Measurements from ENCODE around the gene GREB1L. TPM values are rescaled to one million over a fixed set of nuclear protein-coding genes. Genes with fewer than 3 reads are reported as not detected.

The GREB1L gene
- total RNA-seq, 4 donors from 2014 or later: 6.2 to 14.9 (median 10.4) TPM

GRCh38 chr18:21269349-21269748, 27.3 kb downstream of the GREB1L start:
- no peak for ATAC-seq
- Histone ChIP-seq H3K27ac (no peak overlapping the region), H3K4me3 (no peak overlapping the region), H3K27me3 (no peaks in the 10 kb centered on the region), H3K36me3 (no peaks in the 10 kb centered on the region), H3K4me1 (no peaks in the 10 kb centered on the region), H3K9me3 (no peaks in the 10 kb centered on the region)
- 0% methylated on average over 1 of the region's 1 CpG for WGBS, 2 donors (ENCODE audit: low coverage in 1 of 2)
- TF ChIP-seq, protein P1, sequence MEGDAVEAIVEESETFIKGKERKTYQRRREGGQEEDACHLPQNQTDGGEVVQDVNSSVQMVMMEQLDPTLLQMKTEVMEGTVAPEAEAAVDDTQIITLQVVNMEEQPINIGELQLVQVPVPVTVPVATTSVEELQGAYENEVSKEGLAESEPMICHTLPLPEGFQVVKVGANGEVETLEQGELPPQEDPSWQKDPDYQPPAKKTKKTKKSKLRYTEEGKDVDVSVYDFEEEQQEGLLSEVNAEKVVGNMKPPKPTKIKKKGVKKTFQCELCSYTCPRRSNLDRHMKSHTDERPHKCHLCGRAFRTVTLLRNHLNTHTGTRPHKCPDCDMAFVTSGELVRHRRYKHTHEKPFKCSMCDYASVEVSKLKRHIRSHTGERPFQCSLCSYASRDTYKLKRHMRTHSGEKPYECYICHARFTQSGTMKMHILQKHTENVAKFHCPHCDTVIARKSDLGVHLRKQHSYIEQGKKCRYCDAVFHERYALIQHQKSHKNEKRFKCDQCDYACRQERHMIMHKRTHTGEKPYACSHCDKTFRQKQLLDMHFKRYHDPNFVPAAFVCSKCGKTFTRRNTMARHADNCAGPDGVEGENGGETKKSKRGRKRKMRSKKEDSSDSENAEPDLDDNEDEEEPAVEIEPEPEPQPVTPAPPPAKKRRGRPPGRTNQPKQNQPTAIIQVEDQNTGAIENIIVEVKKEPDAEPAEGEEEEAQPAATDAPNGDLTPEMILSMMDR (IDR thresholded peaks at IDR 0.05): no peak
- no peak for TF ChIP-seq POLR2A (IDR thresholded peaks at IDR 0.05)

DNA sequence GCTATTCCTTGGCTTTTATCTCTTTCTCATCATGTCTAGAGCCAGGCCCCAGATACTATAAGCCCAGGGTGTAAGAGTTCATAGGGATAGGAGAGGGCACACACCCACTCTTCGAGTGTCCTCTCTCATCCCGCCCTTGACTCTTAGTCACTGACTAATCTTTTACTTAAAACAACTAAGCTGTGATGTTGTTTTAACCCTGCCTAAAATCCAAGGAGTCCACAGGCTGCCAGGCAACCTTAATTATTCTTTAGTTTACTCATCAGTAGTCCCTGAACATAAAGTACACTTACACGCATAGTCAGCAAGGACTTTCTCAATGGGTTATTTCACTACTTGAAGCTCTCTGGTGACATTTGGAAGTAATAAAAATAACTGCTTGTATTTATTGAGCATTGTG, 28.4 kb downstream of the GREB1L start:
- 64 to 80% methylated on average over 3 of the region's 3 CpGs for WGBS, 2 donors (ENCODE audit: low coverage in 1 of 2)
- ATAC-seq: no peak
- H3K27ac ChIP-seq: no peak overlapping the region
- TF ChIP-seq POLR2AphosphoS5 (IDR thresholded peaks at IDR 0.05) (no peak), POLR2A (IDR thresholded peaks at IDR 0.05) (no peak), EP300 (IDR thresholded peaks at IDR 0.05) (no peak)
- TF ChIP-seq, protein P1 (IDR thresholded peaks at IDR 0.05): no peak
- no peak overlapping the region for H3K4me3 ChIP-seq
- no peaks in the 10 kb centered on the region for H3K36me3 ChIP-seq
- no peaks in the 10 kb centered on the region for H3K9me3 ChIP-seq
- H3K4me1 ChIP-seq: no peaks in the 10 kb centered on the region
- no peaks in the 10 kb centered on the region for H3K27me3 ChIP-seq

- no peak overlapping the region for H3K27ac ChIP-seq
- no peaks in the 10 kb centered on the region for H3K36me3 ChIP-seq
- H3K4me1 ChIP-seq: no peaks in the 10 kb centered on the region
- no peak for TF ChIP-seq POLR2A (IDR thresholded peaks at IDR 0.05)
- no peak for TF ChIP-seq POLR2AphosphoS5 (IDR thresholded peaks at IDR 0.05)
- 31 to 36% methylated on average over 3 to 4 of the region's 4 CpGs for WGBS, 2 donors (ENCODE audit: low coverage in 1 of 2)
- H3K27me3 ChIP-seq: no peaks in the 10 kb centered on the region
- no peak overlapping the region for H3K4me3 ChIP-seq
- no peak for ATAC-seq
- no peaks in the 10 kb centered on the region for H3K9me3 ChIP-seq
Measured at GRCh38 chr18:21272016-21272579, 30.1 kb downstream of the GREB1L start.

GRCh38 chr18:21273568-21273967, 31.5 kb downstream of the GREB1L start:
- Histone ChIP-seq H3K4me1 (no peaks in the 10 kb centered on the region), H3K36me3 (no peaks in the 10 kb centered on the region), H3K27me3 (no peaks in the 10 kb centered on the region), H3K4me3 (no peak overlapping the region), H3K27ac (no peak overlapping the region), H3K9me3 (no peaks in the 10 kb centered on the region)
- ATAC-seq: no peak
- 59 to 74% methylated on average over 3 of the region's 3 CpGs for WGBS, 2 donors (ENCODE audit: low coverage in 1 of 2)
- TF ChIP-seq, protein P1 (IDR thresholded peaks at IDR 0.05): no peak
- no peak for TF ChIP-seq POLR2AphosphoS5 (IDR thresholded peaks at IDR 0.05)

DNA sequence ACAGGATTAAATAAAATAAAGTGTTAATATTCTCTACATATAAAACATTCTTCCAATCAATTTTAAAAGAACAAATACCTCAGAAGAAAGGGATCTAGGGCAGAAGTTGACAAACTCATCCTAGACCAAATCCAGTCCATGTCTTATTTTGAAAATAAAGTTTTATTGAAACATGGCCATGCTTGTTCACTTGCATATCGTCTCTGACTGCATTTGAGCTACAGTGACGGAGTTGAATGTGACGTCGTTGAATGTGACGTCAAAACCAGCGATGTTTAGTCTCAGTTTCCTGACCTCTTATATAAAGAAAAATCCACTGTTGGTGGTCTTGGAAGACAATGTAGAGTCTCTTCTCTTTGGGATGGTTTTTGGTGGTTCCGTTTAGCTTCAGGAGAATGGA, 33.6 kb downstream of the GREB1L start:
- H3K4me1 ChIP-seq: no peaks in the 10 kb centered on the region
- TF ChIP-seq EP300 (IDR thresholded peaks at IDR 0.05) (no peak), POLR2A (IDR thresholded peaks at IDR 0.05) (no peak), POLR2AphosphoS5 (IDR thresholded peaks at IDR 0.05) (no peak)
- TF ChIP-seq, protein P1 (IDR thresholded peaks at IDR 0.05): no peak
- no peaks in the 10 kb centered on the region for H3K27me3 ChIP-seq
- ATAC-seq: no peak
- H3K9me3 ChIP-seq: no peaks in the 10 kb centered on the region
- H3K27ac ChIP-seq: no peak overlapping the region
- WGBS, 2 donors (ENCODE audit: low coverage in 1 of 2): 88 to 91% methylated on average over 7 of the region's 7 CpGs
- no peaks in the 10 kb centered on the region for H3K36me3 ChIP-seq
- H3K4me3 ChIP-seq: no peak overlapping the region
